ENCODE measurements around the gene PRKCD. TPM values are rescaled to one million over a fixed set of nuclear protein-coding genes. Genes with fewer than 3 reads are reported as not detected.

Gene PRKCD
- total and polyA plus RNA-seq, 9 of the 15 experiments (the other 6 are each of a cell fraction or from before 2014, with no cell fraction given), result 2.5 to 19.5 (median 6.1) TPM

GRCh38 chr3:53236112-53236841, 75.3 kb downstream of the PRKCD start (continued):
- TF ChIP-seq ZBTB40 (IDR thresholded peaks at IDR 0.05) (no peak), ZBTB40 (CRISPR knock-in tag; IDR thresholded peaks at IDR 0.05) (no peak), CHAMP1 (IDR thresholded peaks at IDR 0.05) (no peak), CREB3L1 (IDR thresholded peaks at IDR 0.05; ENCODE audit: borderline replicate concordance, low read depth) (no peak), ZNF23 (CRISPR knock-in tag; IDR thresholded peaks at IDR 0.05) (no peak; the same call in 1 of the 2 replicates), ZNF766 (CRISPR knock-in tag; conservative IDR thresholded peaks at IDR 0.05) (peak; percentile 60), RAD51 (IDR thresholded peaks at IDR 0.05; ENCODE audit: borderline replicate concordance, low read depth) (no peak), CREB3 (tag; conservative IDR thresholded peaks at IDR 0.05; ENCODE audit: low read depth) (peak; percentile 89), BRD9 (IDR thresholded peaks at IDR 0.05; ENCODE audit: low read depth, partially characterized antibody) (no peak), ZBTB1 (CRISPR knock-in tag; IDR thresholded peaks at IDR 0.05; ENCODE audit: borderline replicate concordance, low read depth) (no peak), ZNF436 (CRISPR knock-in tag; IDR thresholded peaks at IDR 0.05) (no peak), ZNF57 (CRISPR knock-in tag; IDR thresholded peaks at IDR 0.05) (no peak)
